Superior temporal gyrus (tissue), 1 donor: ENCODE data around the gene ZFHX3.

ENCODE experiments used
- DNase-seq: peaks from one replicate; pipeline ENCODE4 v3.0.0-alpha.2; 2016; ENCODE audit errors: extremely low spot score

The ZFHX3 gene

GRCh38 chr16:72878301-72879269 lies 169.3 kb downstream of the ZFHX3 start:
- no peak for DNase-seq

- no peak for DNase-seq
Observed at GRCh38 chr16:72877374-72878028, 170.4 kb downstream of the ZFHX3 start.

GRCh38 chr16:72876981-72877373 lies 171.0 kb downstream of the ZFHX3 start:
- DNase-seq: no peak

GRCh38 chr16:72876221-72876620 lies 171.7 kb downstream of the ZFHX3 start:
- no peak for DNase-seq

GRCh38 chr16:72875291-72876031 lies 172.5 kb downstream of the ZFHX3 start:
- no peak for DNase-seq

GRCh38 chr16:72873853-72874252 lies 174.1 kb downstream of the ZFHX3 start:
- DNase-seq: no peak

GRCh38 chr16:72873044-72873443 lies 174.9 kb downstream of the ZFHX3 start:
- DNase-seq: no peak

- DNase-seq: no peak
Observed at GRCh38 chr16:72865835-72866234, 182.1 kb downstream of the ZFHX3 start.

- DNase-seq: no peak
Observed at GRCh38 chr16:72865258-72865657, 182.7 kb downstream of the ZFHX3 start.

- no peak for DNase-seq
Observed at GRCh38 chr16:72864130-72864833, 183.6 kb downstream of the ZFHX3 start.

GRCh38 chr16:72862090-72862489 lies 185.8 kb downstream of the ZFHX3 start:
- no peak for DNase-seq

GRCh38 chr16:72860726-72861562 lies 187.0 kb downstream of the ZFHX3 start:
- no peak for DNase-seq

GRCh38 chr16:72859581-72859980 lies 188.3 kb downstream of the ZFHX3 start:
- no peak for DNase-seq

- DNase-seq: no peak
Observed at GRCh38 chr16:72858665-72859493, 189.0 kb downstream of the ZFHX3 start.

GRCh38 chr16:72857834-72858664 lies 189.9 kb downstream of the ZFHX3 start:
- no peak for DNase-seq

GRCh38 chr16:72856797-72857196 lies 191.1 kb downstream of the ZFHX3 start:
- DNase-seq: no peak

GRCh38 chr16:72854267-72854959 lies 193.5 kb downstream of the ZFHX3 start:
- DNase-seq: no peak

- no peak for DNase-seq
Observed at GRCh38 chr16:72853575-72854266, 194.2 kb downstream of the ZFHX3 start.
